Measurements from ENCODE around the gene FLT3. TPM values are rescaled to one million over a fixed set of nuclear protein-coding genes. Genes with fewer than 3 reads are reported as not detected.

Gene FLT3
- total and polyA plus RNA-seq, 2 of the 13 experiments (the other 11 are each of a cell fraction or from before 2014, with no cell fraction given): not detected

DNA sequence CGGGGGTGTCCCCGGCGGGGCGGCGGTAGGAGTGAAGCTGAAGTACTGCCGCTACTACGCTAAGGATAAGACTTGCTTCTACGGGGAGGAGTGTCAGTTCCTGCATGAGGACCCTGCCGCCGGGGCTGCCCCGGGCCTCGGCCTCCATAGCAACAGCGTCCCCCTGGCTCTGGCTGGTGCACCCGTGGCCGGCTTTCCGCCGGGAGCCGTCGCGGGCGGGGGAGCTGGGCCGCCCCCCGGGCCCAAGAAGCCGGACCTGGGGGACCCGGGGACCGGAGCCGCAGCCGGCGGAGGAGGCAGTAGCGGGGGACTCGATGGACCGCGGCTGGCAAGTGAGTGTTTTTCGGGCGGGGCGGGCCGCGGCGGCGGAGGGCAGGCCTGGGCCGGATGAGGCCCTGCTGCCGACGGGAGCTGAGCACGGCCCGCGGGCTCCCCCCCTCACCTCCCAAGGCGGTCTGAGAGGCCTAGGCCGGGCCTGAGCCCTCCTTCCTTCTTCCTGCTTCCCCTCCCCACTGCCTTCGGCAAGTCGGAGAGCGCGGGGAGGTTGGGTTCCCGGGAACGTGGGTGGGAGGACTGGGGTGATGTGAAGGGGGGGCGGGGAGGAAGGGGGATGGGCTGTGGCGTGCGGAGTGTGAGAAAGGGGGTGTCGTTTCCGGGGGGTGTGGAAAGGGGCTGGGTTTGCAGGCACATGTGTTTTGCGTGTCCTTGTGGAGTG is 38.5 kb upstream of the FLT3 start (continued):
- TF ChIP-seq, protein P1, sequence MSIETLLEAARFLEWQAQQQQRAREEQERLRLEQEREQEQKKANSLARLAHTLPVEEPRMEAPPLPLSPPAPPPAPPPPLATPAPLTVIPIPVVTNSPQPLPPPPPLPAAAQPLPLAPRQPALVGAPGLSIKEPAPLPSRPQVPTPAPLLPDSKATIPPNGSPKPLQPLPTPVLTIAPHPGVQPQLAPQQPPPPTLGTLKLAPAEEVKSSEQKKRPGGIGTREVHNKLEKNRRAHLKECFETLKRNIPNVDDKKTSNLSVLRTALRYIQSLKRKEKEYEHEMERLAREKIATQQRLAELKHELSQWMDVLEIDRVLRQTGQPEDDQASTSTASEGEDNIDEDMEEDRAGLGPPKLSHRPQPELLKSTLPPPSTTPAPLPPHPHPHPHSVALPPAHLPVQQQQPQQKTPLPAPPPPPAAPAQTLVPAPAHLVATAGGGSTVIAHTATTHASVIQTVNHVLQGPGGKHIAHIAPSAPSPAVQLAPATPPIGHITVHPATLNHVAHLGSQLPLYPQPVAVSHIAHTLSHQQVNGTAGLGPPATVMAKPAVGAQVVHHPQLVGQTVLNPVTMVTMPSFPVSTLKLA (IDR thresholded peaks at IDR 0.05): 0 out of 2 replicates have a peak, but pooled peaks have one; percentile 19
- TF ChIP-seq ZNF121 (CRISPR knock-in tag; IDR thresholded peaks at IDR 0.05) (no peak), ZNF460 (CRISPR knock-in tag; IDR thresholded peaks at IDR 0.05; ENCODE audit: borderline replicate concordance) (no peak), JARID2 (CRISPR knock-in tag; IDR thresholded peaks at IDR 0.05; ENCODE audit: insufficient replicate concordance) (no peak), PPARG (CRISPR knock-in tag; conservative IDR thresholded peaks at IDR 0.05) (no peak), SKI (IDR thresholded peaks at IDR 0.05; ENCODE audit: partially characterized antibody) (no peak)
- TF ChIP-seq, protein P2, sequence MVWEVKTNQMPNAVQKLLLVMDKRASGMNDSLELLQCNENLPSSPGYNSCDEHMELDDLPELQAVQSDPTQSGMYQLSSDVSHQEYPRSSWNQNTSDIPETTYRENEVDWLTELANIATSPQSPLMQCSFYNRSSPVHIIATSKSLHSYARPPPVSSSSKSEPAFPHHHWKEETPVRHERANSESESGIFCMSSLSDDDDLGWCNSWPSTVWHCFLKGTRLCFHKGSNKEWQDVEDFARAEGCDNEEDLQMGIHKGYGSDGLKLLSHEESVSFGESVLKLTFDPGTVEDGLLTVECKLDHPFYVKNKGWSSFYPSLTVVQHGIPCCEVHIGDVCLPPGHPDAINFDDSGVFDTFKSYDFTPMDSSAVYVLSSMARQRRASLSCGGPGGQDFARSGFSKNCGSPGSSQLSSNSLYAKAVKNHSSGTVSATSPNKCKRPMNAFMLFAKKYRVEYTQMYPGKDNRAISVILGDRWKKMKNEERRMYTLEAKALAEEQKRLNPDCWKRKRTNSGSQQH (CRISPR knock-in tag; IDR thresholded peaks at IDR 0.05; ENCODE audit: low read depth): no peak
- TF ChIP-seq, protein P3, sequence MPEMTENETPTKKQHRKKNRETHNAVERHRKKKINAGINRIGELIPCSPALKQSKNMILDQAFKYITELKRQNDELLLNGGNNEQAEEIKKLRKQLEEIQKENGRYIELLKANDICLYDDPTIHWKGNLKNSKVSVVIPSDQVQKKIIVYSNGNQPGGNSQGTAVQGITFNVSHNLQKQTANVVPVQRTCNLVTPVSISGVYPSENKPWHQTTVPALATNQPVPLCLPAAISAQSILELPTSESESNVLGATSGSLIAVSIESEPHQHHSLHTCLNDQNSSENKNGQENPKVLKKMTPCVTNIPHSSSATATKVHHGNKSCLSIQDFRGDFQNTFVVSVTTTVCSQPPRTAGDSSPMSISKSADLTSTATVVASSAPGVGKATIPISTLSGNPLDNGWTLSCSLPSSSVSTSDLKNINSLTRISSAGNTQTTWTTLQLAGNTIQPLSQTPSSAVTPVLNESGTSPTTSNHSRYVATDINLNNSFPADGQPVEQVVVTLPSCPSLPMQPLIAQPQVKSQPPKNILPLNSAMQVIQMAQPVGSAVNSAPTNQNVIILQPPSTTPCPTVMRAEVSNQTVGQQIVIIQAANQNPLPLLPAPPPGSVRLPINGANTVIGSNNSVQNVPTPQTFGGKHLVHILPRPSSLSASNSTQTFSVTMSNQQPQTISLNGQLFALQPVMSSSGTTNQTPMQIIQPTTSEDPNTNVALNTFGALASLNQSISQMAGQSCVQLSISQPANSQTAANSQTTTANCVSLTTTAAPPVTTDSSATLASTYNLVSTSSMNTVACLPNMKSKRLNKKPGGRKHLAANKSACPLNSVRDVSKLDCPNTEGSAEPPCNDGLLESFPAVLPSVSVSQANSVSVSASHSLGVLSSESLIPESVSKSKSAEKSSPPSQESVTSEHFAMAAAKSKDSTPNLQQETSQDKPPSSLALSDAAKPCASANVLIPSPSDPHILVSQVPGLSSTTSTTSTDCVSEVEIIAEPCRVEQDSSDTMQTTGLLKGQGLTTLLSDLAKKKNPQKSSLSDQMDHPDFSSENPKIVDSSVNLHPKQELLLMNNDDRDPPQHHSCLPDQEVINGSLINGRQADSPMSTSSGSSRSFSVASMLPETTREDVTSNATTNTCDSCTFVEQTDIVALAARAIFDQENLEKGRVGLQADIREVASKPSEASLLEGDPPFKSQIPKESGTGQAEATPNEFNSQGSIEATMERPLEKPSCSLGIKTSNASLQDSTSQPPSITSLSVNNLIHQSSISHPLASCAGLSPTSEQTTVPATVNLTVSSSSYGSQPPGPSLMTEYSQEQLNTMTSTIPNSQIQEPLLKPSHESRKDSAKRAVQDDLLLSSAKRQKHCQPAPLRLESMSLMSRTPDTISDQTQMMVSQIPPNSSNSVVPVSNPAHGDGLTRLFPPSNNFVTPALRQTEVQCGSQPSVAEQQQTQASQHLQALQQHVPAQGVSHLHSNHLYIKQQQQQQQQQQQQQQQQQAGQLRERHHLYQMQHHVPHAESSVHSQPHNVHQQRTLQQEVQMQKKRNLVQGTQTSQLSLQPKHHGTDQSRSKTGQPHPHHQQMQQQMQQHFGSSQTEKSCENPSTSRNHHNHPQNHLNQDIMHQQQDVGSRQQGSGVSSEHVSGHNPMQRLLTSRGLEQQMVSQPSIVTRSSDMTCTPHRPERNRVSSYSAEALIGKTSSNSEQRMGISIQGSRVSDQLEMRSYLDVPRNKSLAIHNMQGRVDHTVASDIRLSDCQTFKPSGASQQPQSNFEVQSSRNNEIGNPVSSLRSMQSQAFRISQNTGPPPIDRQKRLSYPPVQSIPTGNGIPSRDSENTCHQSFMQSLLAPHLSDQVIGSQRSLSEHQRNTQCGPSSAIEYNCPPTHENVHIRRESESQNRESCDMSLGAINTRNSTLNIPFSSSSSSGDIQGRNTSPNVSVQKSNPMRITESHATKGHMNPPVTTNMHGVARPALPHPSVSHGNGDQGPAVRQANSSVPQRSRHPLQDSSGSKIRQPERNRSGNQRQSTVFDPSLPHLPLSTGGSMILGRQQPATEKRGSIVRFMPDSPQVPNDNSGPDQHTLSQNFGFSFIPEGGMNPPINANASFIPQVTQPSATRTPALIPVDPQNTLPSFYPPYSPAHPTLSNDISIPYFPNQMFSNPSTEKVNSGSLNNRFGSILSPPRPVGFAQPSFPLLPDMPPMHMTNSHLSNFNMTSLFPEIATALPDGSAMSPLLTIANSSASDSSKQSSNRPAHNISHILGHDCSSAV (CRISPR knock-in tag; IDR thresholded peaks at IDR 0.05; ENCODE audit: borderline replicate concordance): no peak
- TF ChIP-seq, protein P4, sequence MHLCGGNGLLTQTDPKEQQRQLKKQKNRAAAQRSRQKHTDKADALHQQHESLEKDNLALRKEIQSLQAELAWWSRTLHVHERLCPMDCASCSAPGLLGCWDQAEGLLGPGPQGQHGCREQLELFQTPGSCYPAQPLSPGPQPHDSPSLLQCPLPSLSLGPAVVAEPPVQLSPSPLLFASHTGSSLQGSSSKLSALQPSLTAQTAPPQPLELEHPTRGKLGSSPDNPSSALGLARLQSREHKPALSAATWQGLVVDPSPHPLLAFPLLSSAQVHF (CRISPR knock-in tag; IDR thresholded peaks at IDR 0.05): no peak
- TF ChIP-seq, protein P5, sequence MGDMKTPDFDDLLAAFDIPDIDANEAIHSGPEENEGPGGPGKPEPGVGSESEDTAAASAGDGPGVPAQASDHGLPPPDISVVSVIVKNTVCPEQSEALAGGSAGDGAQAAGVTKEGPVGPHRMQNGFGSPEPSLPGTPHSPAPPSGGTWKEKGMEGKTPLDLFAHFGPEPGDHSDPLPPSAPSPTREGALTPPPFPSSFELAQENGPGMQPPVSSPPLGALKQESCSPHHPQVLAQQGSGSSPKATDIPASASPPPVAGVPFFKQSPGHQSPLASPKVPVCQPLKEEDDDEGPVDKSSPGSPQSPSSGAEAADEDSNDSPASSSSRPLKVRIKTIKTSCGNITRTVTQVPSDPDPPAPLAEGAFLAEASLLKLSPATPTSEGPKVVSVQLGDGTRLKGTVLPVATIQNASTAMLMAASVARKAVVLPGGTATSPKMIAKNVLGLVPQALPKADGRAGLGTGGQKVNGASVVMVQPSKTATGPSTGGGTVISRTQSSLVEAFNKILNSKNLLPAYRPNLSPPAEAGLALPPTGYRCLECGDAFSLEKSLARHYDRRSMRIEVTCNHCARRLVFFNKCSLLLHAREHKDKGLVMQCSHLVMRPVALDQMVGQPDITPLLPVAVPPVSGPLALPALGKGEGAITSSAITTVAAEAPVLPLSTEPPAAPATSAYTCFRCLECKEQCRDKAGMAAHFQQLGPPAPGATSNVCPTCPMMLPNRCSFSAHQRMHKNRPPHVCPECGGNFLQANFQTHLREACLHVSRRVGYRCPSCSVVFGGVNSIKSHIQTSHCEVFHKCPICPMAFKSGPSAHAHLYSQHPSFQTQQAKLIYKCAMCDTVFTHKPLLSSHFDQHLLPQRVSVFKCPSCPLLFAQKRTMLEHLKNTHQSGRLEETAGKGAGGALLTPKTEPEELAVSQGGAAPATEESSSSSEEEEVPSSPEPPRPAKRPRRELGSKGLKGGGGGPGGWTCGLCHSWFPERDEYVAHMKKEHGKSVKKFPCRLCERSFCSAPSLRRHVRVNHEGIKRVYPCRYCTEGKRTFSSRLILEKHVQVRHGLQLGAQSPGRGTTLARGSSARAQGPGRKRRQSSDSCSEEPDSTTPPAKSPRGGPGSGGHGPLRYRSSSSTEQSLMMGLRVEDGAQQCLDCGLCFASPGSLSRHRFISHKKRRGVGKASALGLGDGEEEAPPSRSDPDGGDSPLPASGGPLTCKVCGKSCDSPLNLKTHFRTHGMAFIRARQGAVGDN (CRISPR knock-in tag; IDR thresholded peaks at IDR 0.05): peak; percentile 29; the same call in 1 of the 2 replicates
